GM04503 (cell line): ENCODE data around the gene DPYD.
A peak's percentile ranks its signal among the peaks of the same experiment; 100 is the strongest.

ENCODE experiments used
- DNase-seq: peaks from one replicate; pipeline ENCODE4 v3.0.0-alpha.2; 2012; ENCODE audit warnings: low read depth

The DPYD gene

DNA sequence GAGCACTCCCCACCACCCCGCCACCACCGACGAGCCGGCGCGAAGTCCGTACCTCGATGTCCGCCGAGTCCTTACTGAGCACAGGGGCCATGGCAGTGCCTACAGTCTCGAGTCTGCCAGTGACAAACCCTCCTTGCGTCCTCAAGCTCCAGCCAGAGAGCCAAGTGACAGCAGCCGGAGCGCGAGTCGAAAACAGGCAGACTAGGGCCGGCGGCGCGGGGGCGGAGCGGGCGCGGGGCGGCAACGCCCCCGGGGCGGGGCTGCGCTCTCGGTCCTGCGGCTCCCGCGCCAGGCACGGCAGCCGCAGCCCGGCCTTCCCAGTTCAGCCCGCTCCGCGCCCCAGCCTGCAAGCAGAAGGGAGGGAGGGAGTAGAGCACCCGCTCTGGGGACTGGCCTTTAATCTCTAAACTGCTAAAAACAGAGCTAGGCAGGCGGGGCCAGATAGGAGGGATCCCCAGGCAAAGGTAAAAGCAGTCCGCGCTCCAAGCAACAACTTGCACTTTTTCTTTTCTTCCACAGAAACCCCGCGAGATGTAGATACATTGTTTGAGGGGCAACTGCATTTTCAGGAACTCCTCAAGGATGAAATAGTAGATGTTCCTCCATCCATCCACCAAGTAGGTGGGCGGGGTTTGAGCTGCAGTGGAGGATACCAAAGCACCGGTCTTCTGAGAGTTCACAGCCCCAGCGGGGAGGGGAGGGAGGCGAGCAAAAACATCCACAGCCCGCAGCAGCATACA, at the start of gene DPYD:
Gene DPYD, minus strand, starts transcription at position 203 of the 740 bp plus-strand sequence. Its CDS starts 112 bp downstream, at position 91.
- no peak for DNase-seq

DNA sequence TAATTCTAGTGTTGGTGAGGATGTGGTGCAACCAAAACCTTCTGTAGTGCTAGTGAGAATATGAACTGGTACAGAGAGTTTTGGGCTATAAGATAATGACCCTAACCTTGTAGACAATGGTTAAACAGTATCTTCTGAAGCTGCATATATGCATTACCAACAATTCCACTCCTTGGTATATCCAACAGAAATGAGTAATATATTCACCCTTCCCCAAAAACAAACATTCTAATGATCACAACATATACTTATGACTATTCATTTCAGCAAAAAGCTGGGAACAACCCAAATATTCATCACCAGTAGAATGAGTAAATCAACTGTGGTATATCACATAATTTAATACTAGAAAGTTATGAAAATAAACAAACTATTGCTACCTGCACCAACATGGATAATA, 39.6 kb upstream of the DPYD start:
- no peak for DNase-seq

DNA sequence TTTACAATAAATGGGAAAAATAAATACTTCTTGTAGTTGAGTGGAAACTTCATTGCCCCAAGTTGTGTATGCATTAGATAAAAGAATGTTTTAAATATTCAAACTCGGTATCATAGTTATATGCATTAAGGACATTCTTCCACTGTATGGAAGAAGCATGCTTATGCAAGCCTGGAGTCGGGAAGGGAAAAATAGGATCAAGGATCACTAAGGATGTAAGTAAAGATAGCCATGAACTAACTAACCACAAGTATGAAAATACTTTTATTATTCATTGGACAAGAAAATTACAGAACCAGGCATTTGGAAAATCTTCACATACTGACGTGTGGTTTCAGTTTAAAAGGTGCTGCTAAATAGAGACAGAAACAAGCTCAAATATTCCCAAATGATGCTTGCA, 26.9 kb upstream of the DPYD start:
- no peak for DNase-seq

DNA sequence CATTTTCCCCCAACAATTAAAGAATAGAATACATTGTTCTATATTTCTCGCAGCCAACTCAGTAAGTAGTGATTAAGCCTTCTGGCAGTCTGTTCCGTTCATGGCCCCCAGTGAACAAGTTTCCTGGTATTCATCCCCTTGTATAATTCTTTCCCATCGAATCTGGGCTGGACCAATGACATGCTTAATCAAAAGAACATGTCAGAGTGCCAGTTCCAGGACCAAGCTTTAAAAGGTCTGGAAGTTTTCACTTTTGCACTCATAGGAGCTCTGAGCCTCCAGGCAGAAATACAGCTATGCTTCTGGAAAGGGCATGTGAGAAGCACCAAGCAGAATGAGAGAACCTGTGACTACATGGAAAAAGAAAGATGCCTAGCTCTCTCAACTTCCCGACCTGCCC, 22.5 kb upstream of the DPYD start:
- DNase-seq, result peak; percentile 61

DNA sequence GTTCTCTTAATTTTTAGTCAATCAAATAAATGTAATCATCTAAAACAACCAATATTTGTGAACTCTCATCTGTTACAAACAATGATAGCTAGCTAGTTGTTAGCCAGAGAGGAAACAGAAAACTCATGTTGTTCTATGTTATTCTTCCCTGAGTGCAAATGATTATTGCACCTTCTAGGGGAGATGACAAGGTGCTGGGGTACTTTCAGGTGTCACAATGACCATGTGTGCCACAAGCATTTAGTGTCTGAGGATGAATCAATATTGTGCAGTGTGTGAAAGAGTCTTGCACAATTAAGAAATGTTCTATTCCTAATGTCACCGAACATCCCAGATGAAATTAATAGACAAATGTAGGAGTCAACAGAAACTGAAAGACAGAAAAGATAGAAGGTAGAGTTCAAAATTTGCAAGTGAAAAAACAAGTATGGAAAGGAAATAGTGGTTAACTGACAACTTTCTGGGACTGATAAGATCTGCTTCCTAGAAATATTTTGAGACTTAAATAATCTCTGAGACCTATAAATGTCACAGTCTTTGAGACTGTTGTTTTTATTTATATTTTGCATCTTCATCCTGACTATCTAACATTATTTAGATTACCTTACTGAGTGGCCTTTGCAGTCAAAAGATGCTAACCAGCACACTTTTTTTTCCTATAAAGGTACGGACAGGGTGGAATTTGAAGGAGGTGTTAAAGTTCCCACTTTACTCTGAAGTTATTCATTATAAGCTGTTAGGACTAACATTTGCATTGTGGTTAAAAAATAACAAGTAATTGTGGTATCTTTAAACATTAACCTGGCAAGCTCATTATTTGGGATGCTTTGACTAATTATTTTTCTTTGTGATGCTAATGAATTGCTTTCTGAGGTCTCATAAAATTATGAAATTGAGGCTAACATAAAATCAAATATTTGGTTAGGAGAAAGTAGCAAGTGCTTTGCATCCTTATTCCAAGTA, 21.6 kb upstream of the DPYD start:
- no peak for DNase-seq

DNA sequence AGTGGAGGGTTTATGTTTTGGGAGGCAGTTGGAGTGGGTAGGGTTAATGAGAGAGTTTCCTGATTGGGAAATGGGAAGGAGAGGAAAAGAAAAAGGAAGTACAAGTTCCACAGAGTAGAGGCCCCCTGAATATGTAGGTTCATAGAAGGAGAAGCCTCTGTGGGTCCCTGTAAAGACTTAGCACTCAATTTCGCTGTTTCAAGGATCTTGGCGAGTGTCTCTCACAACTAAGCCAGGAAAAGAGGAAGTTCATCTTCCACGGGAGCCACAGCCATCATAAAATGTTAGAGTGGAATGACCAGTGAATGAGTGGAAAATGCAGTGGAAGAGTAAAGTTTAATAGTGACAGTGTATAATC, 17.4 kb upstream of the DPYD start:
- no peak for DNase-seq

DNA sequence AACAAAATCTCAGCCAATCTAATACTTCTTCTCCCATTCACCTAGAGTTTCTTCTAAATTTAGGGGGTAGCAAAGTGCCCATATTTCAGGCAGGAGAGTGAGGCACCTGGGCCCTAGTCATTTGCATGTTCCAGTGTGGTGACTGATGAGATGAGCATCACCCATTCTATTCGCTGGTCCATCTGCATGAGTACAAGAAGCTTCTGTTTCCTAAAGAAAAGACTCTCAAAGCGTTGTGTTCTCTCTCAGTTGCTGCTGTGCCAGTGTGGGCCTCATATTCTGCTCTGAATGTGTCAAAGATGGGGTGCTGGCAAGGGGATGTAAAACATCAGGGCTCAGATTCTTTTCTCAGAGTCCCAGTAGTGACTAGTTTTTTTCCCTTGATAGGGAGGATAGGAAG, 16.1 kb upstream of the DPYD start:
- DNase-seq, result no peak

DNA sequence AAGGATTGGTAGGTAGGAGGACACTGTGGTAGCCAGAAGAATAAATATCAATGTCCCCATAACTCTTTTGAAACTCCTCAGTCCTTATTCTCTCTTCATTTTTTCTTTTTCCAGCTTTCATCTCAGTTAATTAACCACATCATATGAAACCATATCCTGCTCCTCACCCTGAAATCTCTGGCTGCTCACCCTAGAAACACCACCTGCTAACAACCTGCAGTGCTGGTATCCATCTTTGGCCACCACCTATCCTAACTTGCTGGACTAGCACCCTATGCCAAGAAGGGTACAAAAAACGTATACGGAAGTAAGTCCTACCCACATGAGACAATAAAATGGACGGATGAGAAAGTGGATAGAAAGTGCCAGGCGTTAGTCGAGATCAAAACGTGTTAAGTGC, 13.7 kb upstream of the DPYD start:
- DNase-seq, result no peak

DNA sequence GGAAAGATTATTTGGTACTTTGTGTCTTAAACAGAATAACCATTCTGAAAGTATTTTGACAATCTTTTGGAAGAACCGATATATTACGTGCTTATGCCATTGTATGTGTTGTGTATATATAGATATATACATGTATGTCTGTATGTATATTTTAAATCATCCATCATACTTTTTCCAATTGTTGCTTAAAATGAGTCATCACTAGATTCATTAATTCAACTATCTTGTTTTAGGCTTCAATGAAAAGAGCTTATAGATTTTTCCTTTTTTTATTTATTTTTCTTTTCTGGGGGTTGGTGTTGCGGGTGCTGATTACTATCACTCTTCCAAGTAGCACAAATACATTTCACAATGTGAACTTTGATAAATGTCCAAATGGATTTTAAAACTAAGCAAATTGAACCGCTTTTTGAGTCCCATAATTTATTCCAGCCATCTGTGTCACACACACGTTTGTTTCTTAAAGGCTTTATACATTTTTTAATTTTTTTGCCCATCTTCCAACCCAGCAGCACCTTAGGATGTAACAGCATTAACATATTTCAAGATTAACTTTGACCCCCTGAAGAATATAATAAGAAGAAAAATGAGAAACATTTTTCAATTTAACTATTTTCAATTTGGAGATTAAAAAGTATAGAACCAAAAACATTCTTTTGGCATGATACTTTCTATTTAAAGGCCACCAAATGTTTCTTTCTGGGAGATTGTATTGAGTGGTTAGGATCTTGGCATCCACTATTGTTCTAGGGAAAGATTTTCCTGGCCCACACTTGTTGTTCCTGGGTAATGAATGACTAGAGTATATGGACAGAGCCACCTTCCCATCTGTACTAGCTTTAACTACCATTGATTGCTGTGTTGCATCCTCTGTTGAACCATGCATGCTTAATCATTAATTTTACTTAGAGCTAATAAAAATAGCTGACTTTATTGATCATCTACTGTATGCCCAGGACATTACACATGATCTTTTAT, 9.3 kb upstream of the DPYD start:
- DNase-seq, result no peak

DNA sequence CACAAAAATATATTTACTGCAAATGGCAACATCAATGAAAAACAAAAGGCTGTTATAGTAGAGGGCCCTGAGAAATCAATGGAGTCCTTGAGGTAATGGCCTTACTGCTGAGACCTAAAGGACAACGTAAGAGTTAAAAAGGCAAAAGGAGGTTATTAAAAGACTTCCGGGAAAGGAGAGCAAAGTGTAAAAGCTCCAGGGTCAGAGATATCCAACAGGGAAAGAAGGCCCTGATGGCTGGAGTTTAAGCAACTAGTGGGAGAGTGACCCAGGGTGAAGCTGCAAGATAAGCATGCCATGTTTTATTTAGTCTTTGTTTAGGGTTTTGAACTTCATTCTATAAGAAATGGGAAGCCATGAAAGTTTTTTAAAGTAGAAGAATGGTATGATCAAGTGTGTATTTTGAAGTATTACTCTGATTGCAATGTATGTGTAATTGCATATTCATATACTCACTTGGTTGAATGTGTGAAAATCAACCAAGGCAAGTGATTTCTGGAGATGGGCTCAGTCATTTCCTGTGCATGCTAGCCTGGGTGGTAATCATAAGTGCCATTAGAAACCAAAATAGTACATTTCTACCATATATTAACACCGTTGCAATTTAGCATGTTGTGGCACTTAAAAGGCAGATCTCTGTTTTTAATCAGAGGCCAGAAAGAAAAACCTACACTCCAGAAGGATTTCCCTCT, 5.3 kb upstream of the DPYD start:
- no peak for DNase-seq

DNA sequence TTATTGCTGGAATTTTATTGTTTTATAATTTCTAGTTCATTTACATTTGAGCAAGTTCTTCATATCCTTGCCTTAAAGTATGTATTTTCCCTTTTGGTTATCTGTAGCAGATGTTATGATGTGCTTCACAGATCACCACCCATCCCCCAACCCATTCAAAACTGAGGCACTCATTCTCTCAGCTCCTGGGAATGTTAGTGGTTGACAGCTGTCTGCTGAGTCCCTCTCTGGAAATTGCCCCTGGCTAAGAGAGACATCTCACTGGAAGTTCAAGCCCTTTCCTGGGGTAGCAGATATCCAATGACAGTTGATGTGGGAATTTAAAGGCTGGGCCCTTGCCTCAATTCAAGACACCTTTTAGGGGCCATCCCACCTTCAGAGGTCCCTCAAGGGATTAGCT, 4.3 kb upstream of the DPYD start:
- DNase-seq, result no peak

DNA sequence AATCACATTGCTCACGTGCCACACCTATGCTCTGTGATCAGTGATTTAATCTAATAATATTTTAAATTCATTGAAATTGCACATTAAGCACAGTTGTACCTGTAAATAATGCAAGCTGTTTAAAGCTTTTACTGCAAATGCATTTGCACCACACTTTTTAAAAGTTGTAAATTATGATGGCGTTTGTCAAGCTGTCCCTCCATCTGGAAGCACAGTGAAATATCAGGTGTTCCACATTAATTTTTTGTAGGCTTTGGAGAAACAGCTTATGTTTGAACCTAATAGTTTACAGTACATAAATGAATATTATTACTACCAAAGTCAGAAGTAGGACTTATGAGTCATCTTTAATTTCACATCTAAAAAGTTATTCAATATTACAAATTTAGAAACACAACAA, 3.0 kb upstream of the DPYD start:
- no peak for DNase-seq

DNA sequence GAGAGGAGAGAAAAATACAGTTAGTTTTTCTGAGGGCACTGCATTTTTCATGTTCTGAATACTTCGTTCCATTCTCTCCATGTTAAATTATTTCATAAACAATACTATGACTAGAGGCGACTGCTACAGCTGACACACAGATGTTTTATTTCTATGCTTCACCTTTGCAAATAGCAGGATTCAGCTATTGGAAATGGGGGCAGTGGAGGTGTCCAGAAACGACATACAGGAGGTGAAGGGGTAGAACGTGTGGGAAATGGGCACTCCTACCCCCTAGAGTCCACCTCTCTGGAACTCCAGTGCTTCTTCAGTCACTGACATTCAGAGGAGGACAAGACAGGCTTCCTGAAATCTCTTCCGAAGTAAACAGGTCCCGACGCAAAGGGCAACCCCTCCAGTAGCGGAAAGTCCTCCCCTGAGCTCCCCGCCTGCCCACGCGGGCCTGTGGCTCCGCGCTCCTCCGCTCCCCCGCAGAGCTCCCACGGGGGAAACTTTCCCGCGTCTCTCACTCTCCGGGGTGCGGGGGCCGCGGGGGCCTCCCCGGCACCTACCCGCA, 480 bp downstream of the DPYD start:
- no peak for DNase-seq

DNA sequence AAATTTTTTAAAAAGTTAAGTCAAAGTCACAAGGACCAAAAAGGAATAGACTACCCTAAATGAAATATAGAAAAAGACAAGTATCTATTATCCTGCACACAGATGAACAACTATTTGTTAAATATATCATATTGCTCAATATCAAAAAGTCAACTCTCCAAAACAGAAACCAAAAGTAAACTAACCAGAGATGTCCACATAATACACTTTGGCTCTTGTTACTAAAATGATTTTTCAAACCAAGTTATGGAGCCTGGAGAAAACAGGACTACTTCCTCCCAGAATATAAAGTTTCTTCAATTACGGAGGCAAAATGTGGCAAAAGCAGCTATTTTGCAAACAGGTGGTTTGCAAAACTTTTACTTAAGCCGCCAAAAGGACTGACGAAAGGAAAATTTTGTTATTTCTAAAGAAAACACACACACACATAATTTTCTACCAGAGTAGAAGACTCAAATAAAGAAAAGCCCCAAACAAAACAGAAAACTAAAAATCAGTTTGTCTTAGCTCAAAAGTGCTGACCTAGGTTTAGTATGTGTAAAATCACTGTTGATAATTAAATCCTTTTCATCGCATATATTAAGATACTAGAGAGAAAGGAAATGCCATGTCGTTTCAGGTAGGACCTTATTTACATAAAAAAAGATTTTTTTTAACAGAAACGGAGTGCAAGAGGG, 1.1 kb downstream of the DPYD start:
- no peak for DNase-seq

DNA sequence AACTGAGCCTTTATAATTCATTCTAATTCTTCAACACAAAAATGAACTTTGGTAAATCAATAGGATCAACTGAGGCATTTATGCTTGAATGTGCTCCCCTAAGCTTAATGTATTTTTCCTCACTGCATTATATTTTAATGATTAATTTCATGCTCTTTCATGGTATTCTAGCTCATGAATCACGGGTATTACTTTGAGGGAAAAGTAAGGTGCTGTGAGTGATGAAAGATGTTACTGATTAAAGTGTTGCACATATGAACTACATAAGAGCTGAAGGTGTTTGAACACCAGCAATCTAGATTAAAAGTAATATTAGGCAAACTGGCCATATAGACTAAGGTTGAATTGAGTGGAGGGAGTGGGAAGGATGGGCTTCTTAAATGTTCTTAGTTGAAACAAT, 1.9 kb downstream of the DPYD start:
- DNase-seq, result no peak

DNA sequence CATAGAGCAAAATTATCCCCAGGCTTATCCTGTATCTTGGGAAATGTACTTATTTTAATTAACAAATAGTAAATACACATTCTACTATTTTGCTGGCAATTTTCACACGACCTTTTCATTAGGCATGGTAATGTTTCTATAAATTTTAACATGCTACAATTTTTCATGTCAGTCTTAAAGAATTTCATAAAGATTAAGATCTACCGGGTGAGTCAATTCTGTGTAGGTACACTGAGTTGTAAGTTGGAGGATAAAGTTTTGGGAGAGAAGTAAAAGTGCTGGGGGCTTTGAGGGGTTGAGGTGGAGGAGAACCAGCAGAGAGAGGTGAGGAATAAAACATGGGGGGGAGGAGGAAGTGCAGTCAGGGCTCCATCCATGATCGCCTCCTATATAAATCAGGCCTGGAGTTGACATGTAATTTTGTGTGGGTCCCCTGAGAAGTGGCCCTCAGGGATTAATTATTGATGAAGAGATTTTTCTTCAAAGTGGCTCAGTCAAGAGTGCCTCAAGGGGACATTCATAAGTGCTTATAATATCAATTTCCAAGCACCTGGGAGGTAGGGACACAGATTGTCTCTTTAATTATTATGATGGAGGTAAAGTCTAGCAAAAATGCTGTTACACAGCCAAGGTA, 7.2 kb downstream of the DPYD start:
- DNase-seq, result no peak

DNA sequence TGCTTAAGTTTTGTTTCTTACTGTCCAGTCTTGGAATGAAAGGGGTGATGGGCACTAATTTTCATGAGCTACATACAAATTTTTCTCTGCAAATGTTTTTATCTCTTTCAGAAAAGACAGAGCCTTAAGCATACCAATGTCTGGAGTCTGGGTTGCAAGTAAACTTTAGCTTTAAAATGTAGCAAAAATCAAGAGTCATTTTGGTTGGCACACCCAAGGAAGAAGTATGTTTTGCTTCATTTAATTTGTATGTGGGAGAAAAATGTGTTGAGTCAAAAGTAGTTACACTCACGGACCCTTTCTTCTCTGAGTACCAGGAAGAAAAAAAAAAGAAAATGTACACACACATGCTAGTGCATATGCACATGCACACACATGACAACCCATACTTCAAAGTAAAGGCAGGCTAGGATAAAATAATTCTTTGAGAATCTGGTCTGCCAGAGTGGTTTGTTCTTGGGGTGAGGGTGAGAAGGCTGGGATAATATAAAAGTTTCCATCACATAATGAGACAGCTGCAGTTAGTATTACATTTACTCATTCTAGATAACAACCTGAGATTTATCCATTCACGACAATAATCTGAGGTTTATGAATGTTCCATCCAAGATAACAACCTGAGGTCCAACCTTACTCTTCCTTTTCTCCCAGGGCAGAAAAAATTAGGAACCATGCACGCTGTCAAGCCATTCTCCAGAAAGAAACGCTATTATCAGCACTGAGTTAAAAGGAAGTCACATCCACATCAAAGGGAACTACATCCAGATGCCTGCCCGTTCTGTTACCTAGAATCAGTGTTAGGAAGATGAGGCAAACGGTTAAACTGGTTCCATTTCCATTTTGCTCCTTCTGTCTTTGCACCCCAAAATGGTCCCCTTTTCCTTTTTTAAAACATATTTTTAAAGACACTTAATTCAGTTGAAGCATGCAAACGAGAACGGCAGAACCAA, 9.3 kb downstream of the DPYD start:
- no peak for DNase-seq

DNA sequence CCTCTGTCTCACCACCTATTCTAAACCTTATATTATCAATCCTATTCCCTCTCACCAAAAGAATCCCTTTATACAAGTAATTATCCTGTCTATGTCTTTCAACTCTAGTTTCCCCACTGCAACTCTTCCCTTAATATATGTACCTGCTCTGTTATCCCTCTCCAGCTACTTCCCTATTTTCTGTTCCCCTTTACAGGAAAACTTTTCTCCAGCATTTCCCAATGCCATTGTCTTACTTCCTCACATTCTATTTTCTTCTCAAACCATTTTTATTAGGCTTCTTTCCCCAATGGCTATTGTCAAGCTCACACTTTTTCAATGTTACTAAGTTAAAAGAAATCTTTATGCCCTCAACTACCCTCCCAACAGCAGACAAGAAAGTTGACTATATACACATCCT, 11.6 kb downstream of the DPYD start:
- no peak for DNase-seq

DNA sequence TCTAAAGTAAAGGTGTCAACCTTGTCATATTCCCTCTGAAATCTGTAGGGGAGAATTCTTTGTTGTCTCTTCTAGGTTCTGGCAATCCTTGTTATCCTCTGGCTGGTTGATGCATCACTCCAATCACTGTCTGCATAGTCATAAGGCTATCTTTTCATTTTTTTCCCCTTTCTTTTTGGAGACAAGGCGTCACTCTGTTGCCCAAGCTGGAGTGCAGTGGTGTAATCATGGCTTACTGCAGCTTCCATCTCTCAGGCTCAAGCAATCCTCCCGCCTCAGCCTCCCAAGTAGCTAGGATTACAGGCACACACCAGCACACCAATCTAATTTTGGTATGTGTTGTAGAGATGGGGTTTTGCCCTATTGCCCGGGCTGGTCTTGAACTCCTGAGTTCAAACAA, 12.9 kb downstream of the DPYD start:
- no peak for DNase-seq
